Thymus (tissue), 11 donors: Measurements from ENCODE around the gene ADGRG3. TPM values are rescaled to one million over a fixed set of nuclear protein-coding genes. Genes with fewer than 3 reads are reported as not detected.
"Not testable (repeated sequence)": the region's sequence is repeated elsewhere in the genome, so short reads cannot be mapped to it uniquely, and the experiment has no call there.

Experiments used
- DNase-seq, 9 donors: peaks; one replicate each; pipeline ENCODE4 v3.0.0-alpha.2; 2013; ENCODE audit warnings: low spot score in 9 of 9, low read depth in 6 of 9, missing footprints in 1 of 9
- H3K27ac ChIP-seq, 2 donors: one replicate each; pipeline ENCODE4 v1.5.1; 2013; ENCODE audit warnings: control low read depth in 1 of 2, low read depth in 1 of 2, low read length in 1 of 2, mild to moderate bottlenecking in 1 of 2, moderate library complexity in 1 of 2
- H3K27me3 ChIP-seq, 2 donors: one replicate each; pipeline ENCODE4 v1.5.1; 2013; ENCODE audit warnings: low read length in 1 of 2; ENCODE audit not compliant: control insufficient read depth in 2 of 2, insufficient read depth in 1 of 2
- H3K36me3 ChIP-seq, 2 donors: one replicate each; pipeline ENCODE4 v1.5.1; 2013; ENCODE audit warnings: low read length in 1 of 2, mild to moderate bottlenecking in 1 of 2, moderate library complexity in 1 of 2; ENCODE audit not compliant: control insufficient read depth in 2 of 2, insufficient read depth in 2 of 2
- H3K4me1 ChIP-seq, 2 donors: one replicate each; pipeline ENCODE4 v1.5.1; 2013; ENCODE audit warnings: low read length in 2 of 2; ENCODE audit not compliant: control insufficient read depth in 2 of 2, insufficient read depth in 2 of 2
- H3K4me3 ChIP-seq, 2 donors: one replicate each; pipeline ENCODE4 v1.5.1; 2013; ENCODE audit warnings: low read length in 2 of 2, control low read depth in 1 of 2, mild to moderate bottlenecking in 1 of 2
- H3K9me3 ChIP-seq, 2 donors: one replicate each; pipeline ENCODE4 v1.5.1; 2013; ENCODE audit warnings: low read length in 1 of 2, mild to moderate bottlenecking in 1 of 2; ENCODE audit not compliant: control insufficient read depth in 2 of 2, insufficient read depth in 1 of 2
- WGBS: extraction: QIAGEN DNeasy Blood & Tissue Kit; methylation state at CpG from one replicate; pipeline ENCODE4 v1.1.7; 2013; 5-methylcytosine and 5-hydroxymethylcytosine counted together
- polyA plus RNA-seq: library from polyadenylated mRNA; stranded (reverse); fragments of 200-250 nt; gene quantifications from one replicate; pipeline ENCODE4 v1.2.3, GENCODE V29; 2013
- total RNA-seq: library from RNA; stranded (reverse); fragments of 120-200 nt; gene quantifications from one replicate; pipeline ENCODE4 v1.2.4, GENCODE V29; 2013
- donor health status: healthy.

Gene ADGRG3
- total and polyA plus RNA-seq, 2 donors, result 0.33 to 0.94 TPM

DNA sequence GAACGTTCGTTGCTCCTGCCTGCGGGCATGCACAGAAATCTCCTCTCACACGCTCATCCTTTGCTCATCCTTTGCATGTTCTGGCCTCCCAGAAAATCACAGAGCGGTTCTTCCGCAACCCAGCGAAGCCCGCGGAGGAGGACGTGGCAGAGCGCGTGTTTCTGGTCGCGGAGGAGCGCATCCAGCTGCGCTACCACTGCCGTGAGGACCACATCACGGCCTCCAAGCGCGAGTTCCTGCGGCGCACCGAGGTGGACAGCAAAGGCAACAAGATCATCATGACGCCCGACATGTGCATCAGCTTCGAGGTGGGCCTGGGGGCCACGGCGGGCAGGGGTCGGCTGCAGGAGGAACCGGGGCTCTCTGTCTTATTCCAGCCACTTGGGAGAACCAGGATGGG lies 57.9 kb downstream of the ADGRG3 start:
- H3K9me3 ChIP-seq, result peaks cover 0 to 3% of the 10 kb centered on the region in 2 donors
- DNase-seq, result no peak
- H3K27ac ChIP-seq, result no peak overlapping the region
- no peak overlapping the region for H3K4me3 ChIP-seq
- H3K36me3 ChIP-seq, result no peaks in the 10 kb centered on the region
- WGBS, result 97% methylated on average over 30 of the region's 30 CpGs
- H3K27me3 ChIP-seq, result no peaks in the 10 kb centered on the region
- H3K4me1 ChIP-seq, result no peaks in the 10 kb centered on the region

DNA sequence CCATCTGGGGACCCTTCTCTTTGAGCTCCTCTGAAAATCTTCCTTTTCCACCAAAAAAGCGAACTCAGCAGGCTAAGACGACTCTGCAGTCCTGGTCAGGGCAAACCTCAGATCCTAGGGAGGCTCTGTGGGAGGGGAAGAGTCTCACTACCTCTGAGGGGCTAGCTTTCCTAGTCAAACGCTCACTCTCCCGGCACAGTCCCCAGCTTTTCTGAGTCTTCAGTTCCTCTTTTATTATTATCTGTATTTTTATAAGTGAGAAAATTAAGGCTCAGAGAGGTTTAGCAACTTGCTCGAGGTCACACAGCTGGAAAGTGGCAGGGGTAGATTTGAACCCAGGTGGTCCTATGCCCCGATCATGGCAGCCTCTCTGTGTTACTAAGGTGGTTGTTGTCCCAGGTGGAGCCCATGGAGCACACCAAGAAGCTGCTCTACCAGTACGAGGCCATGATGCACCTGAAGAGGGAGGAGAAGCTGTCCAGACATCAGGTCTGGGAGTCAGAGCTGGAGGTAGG lies 58.4 kb downstream of the ADGRG3 start:
- Histone ChIP-seq H3K9me3 (peaks cover 0 to 3% of the 10 kb centered on the region in 2 donors), H3K4me1 (no peaks in the 10 kb centered on the region), H3K27ac (no peak overlapping the region), H3K27me3 (no peaks in the 10 kb centered on the region), H3K36me3 (no peaks in the 10 kb centered on the region), H3K4me3 (no peak overlapping the region)
- 92% methylated on average over 7 of the region's 7 CpGs for WGBS
- DNase-seq, result no peak

DNA sequence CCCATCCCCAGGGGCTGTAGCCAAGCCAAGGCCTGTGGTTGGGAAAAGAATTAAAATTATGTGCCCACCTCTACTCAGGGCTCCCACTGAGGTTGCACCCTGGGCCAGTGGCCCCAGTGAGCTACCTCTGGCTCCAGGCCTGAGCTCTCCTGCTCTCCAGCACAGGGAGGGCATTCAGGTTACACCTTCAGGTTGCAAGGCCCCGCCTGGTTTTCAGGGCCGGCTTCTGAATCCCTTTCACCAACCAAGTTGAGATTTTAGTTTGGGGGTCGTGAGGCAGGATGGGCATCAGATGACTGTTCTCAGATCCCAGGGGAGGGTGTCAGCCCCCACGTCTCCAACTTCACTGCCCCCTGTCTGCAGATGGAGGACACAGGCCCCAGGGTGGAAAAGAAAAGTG lies 59.5 kb downstream of the ADGRG3 start:
- no peaks in the 10 kb centered on the region for H3K9me3 ChIP-seq
- 91% methylated on average over 4 of the region's 4 CpGs for WGBS
- no peak for DNase-seq
- H3K36me3 ChIP-seq, result no peaks in the 10 kb centered on the region
- no peak overlapping the region for H3K27ac ChIP-seq
- no peaks in the 10 kb centered on the region for H3K27me3 ChIP-seq
- no peak overlapping the region for H3K4me3 ChIP-seq
- H3K4me1 ChIP-seq, result no peaks in the 10 kb centered on the region

DNA sequence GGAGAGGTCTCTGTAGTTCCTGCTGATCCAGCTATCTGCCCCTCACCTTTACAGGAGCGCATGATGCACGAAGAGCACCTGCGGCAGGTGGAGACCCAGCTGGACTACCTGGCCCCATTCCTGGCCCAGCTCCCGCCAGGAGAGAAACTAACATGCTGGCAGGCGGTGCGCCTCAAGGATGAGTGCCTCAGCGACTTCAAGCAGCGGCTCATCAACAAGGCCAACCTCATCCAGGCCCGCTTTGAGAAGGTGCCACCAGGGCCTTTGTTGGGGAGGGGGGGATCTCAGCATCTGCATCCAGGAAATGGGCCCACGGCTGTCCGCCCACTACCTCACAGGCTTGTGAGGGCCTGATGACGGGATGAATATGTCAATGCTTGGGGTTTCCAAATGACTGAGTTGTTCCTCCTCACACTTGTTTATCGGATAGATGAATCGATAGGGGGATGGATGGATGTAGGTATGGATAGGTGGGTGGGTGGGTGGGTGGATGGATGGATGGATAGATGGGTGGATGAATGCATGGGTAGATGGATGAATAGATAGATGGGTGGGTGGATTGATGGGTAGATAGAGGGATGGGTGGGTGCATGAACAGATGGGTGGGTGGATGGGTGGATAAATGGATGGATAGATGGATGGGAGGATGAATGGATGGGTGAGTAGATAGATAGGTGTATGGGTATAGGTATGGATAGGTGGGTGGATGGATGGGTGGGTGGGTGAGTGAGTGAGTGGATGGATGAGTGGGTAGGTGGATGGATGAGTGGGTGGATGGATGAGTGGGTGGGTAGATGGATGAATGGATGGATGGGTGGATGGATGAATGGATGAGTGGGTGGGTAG lies 60.5 kb downstream of the ADGRG3 start:
- Histone ChIP-seq H3K27me3 (no peaks in the 10 kb centered on the region), H3K27ac (no peak overlapping the region), H3K4me1 (no peaks in the 10 kb centered on the region), H3K4me3 (no peak overlapping the region), H3K9me3 (no peaks in the 10 kb centered on the region), H3K36me3 (no peaks in the 10 kb centered on the region)
- 98% methylated on average over 14 of the region's 14 CpGs for WGBS
- no peak for DNase-seq

DNA sequence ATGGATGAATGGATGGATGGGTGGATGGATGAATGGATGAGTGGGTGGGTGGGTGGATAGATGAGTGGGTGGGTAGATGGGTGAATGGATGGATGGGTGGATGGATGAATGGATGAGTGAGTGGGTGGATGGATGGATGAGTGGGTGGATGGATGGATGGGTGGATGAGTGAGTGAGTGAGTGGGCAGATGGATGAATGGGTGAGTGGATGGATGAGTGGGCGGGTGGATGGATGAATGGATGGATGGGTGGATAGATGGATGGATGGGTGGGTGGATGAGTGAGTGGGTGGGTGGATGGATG lies 61.0 kb downstream of the ADGRG3 start:
- 94% methylated on average over 1 of the region's 1 CpG for WGBS
- no peaks in the 10 kb centered on the region for H3K27me3 ChIP-seq
- H3K9me3 ChIP-seq, result no peaks in the 10 kb centered on the region
- no peaks in the 10 kb centered on the region for H3K4me1 ChIP-seq
- no peaks in the 10 kb centered on the region for H3K36me3 ChIP-seq
- DNase-seq, result no peak
- H3K27ac ChIP-seq, result no peak overlapping the region
- no peak overlapping the region for H3K4me3 ChIP-seq

DNA sequence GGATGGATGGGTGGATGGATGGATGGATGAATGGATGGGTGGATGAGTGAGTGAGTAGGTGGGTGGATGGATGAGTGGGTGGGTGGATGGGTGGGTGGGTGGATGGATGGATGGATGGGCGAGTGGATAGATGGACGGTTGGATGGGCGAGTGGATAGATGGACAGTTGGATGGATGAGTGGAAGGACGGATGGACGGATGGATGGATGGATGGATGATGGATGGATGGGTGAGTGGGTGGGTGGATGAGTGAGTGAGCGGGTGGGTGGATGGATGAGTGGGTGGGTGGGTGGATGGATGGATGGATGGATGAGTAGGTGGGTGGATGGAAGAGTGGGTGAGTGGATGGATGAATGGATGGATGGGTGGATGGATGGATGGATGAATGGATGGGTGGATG lies 61.7 kb downstream of the ADGRG3 start:
- WGBS, result 98% methylated on average over 6 of the region's 6 CpGs
- H3K4me1 ChIP-seq, H3K27ac ChIP-seq, H3K9me3 ChIP-seq, DNase-seq, H3K27me3 ChIP-seq, H3K36me3 ChIP-seq, H3K4me3 ChIP-seq: not testable (repeated sequence)

DNA sequence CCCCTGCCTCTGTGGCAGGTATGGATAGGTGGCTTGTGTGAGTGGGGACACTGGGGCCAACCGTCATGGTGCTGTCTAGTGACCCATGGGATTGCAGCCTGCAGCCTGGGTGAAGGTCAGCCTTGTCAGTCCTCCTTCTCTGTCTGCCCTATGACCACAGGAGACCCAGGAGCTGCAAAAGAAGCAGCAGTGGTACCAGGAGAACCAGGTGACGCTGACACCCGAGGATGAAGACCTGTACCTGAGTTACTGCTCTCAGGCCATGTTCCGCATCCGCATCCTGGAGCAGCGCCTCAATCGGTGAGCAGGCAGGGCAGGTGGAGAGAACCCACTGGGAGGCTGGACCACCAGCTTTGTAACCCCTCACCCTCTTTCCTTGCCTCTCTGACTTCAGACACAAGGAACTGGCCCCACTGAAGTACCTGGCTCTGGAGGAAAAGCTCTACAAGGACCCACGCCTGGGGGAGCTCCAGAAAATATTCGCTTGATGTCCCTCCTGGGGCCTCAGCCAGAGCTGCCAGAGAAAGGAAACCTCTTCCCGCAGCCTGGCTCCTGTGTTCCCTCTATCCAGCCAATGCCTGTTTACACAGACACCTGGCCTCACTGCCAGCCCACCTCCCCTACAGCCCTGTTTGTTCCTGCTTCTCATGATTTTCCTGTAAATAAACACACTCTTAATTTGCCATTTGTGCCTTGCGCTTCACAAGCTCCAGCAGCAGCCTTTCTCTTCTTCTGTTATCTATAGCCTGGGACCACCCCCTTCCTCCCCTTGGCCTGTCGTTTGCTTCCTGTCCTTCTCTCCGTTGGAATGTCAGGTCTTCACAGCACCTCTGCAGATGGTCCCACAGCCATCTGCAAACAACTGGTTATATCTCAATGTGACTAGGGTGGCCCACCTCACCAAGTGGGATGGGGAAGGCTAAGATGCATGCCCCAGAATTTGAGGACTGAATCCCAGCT lies 62.9 kb downstream of the ADGRG3 start:
- no peak for DNase-seq
- Histone ChIP-seq H3K27ac (no peak overlapping the region), H3K27me3 (no peaks in the 10 kb centered on the region), H3K4me1 (peaks cover 3 to 7% of the 10 kb centered on the region in 2 donors), H3K36me3 (no peaks in the 10 kb centered on the region), H3K4me3 (no peak overlapping the region), H3K9me3 (no peaks in the 10 kb centered on the region)
- WGBS, result 91% methylated on average over 13 of the region's 13 CpGs

DNA sequence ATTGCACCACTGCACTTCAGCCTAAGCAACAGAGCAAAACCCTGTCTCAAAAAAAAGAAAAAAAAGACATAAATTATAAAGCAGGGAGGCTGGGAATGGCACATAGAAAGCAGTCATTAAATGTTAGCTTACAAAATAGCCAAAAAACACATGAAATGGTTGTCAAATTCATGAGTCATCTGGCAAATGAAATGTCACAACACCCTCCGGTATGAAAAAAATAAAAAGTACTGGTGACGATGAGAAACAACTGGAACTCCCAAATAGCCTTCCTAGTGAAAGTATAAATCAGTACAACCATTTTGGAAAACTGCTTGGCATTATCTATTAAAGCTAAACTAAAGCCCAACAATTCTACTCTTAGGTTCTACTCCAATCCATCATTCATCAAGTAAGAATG lies 63.9 kb downstream of the ADGRG3 start:
- no peaks in the 10 kb centered on the region for H3K27me3 ChIP-seq
- H3K4me1 ChIP-seq, result peaks cover 13 to 17% of the 10 kb centered on the region in 2 donors
- no peak overlapping the region for H3K4me3 ChIP-seq
- no peaks in the 10 kb centered on the region for H3K36me3 ChIP-seq
- 90% methylated on average over 2 of the region's 2 CpGs for WGBS
- no peaks in the 10 kb centered on the region for H3K9me3 ChIP-seq
- no peak for DNase-seq
- H3K27ac ChIP-seq, result no peak overlapping the region

DNA sequence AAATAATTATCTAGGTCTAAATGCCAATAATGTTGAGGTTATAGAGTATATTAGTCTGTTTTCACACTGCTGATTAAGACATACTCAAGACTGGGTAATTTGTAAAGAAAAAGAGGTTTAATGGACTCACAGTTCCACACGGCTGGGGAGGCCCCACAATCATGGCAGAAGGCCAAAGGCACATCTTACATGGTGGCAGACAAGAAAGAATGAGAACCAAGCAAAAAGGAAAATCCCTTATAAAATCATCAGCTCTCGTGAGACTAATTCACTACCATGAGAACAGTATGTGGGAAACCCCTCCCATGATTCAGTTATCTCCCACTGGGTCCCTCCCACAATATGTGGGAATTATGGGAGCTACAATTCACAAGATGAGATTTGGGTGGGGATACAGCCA lies 64.6 kb downstream of the ADGRG3 start:
- H3K4me3 ChIP-seq, result no peak overlapping the region
- H3K36me3 ChIP-seq, result no peaks in the 10 kb centered on the region
- no peaks in the 10 kb centered on the region for H3K9me3 ChIP-seq
- no peak overlapping the region for H3K27ac ChIP-seq
- WGBS, result 95% methylated on average over 2 of the region's 2 CpGs
- H3K27me3 ChIP-seq, result no peaks in the 10 kb centered on the region
- H3K4me1 ChIP-seq, result peaks cover 13 to 19% of the 10 kb centered on the region in 2 donors
- DNase-seq, result no peak
